Left renal pelvis (tissue), 4 donors: ENCODE data around the gene SLC38A11. TPM values are rescaled to one million over a fixed set of nuclear protein-coding genes. Genes with fewer than 3 reads are reported as not detected.

Experiments used
- DNase-seq, 4 donors: peaks; one replicate each; pipeline ENCODE4 v3.0.0-alpha.2; 2013; ENCODE audit warnings: low read depth in 4 of 4, low spot score in 3 of 4
- polyA plus RNA-seq, 4 donors: library from polyadenylated mRNA; unstranded; fragments of 120-200 nt; gene quantifications; one replicate each; pipeline ENCODE4 v1.2.1, GENCODE V29; 2013; ENCODE audit not compliant: insufficient read length in 4 of 4

The SLC38A11 gene
- polyA plus RNA-seq, 4 donors = 0.34 to 19.2 (median 11.6) TPM

- no peak for DNase-seq
Measured at GRCh38 chr2:164974221-164974620, 18.9 kb upstream of the SLC38A11 start.

GRCh38 chr2:164972216-164972615 is 16.9 kb upstream of the SLC38A11 start:
- no peak for DNase-seq

GRCh38 chr2:164969909-164970690 is 14.8 kb upstream of the SLC38A11 start:
- DNase-seq = no peak

- DNase-seq = no peak
Measured at GRCh38 chr2:164967781-164968228, 12.5 kb upstream of the SLC38A11 start.

- DNase-seq = no peak
Measured at GRCh38 chr2:164967361-164967760, 12.0 kb upstream of the SLC38A11 start.

- DNase-seq = no peak
Measured at GRCh38 chr2:164964700-164965099, 9.4 kb upstream of the SLC38A11 start.

GRCh38 chr2:164960159-164960558 is 4.8 kb upstream of the SLC38A11 start:
- DNase-seq = no peak

GRCh38 chr2:164954186-164954585 is 1.1 kb downstream of the SLC38A11 start:
- DNase-seq = no peak

GRCh38 chr2:164953279-164953678 is 2.0 kb downstream of the SLC38A11 start:
- no peak for DNase-seq

- DNase-seq = no peak
Measured at GRCh38 chr2:164952057-164952702, 3.1 kb downstream of the SLC38A11 start.

GRCh38 chr2:164948540-164948939 is 6.8 kb downstream of the SLC38A11 start:
- DNase-seq = no peak

GRCh38 chr2:164947281-164947680 is 8.0 kb downstream of the SLC38A11 start:
- DNase-seq = no peak

GRCh38 chr2:164943289-164943688 is 12.0 kb downstream of the SLC38A11 start:
- DNase-seq = no peak

GRCh38 chr2:164937864-164938401 is 17.4 kb downstream of the SLC38A11 start:
- DNase-seq = no peak

- no peak for DNase-seq
Measured at GRCh38 chr2:164935118-164936101, 19.9 kb downstream of the SLC38A11 start.

GRCh38 chr2:164934401-164935117 is 20.8 kb downstream of the SLC38A11 start:
- no peak for DNase-seq

- DNase-seq = no peak
Measured at GRCh38 chr2:164933671-164934189, 21.6 kb downstream of the SLC38A11 start.

GRCh38 chr2:164932377-164932776 is 22.9 kb downstream of the SLC38A11 start:
- DNase-seq = no peak

- DNase-seq = no peak
Measured at GRCh38 chr2:164928101-164928673, 27.1 kb downstream of the SLC38A11 start.
